Lower leg skin (tissue), 4 donors: ENCODE measurements around the gene CAMKV. TPM values are rescaled to one million over a fixed set of nuclear protein-coding genes. Genes with fewer than 3 reads are reported as not detected.

ENCODE experiments used
- DNase-seq, 2 donors: peaks; one replicate each; pipeline ENCODE4 v3.0.0-alpha.2; 2019; ENCODE audit warnings: low spot score in 2 of 2
- H3K4me3 ChIP-seq: fragments of 200-600 bp; sonication (generic); 2 replicates; pipeline ENCODE4 v1.5.1; 2017; ENCODE audit warnings: mild to moderate bottlenecking, low read depth; ENCODE audit not compliant: poor library complexity, severe bottlenecking
- POLR2A ChIP-seq, 2 donors: fragments of 450-650 bp; IDR thresholded peaks; one replicate each; pipeline ENCODE4 v1.6.1; 2016 to 2017; ENCODE audit warnings: antibody characterized with exemption in 2 of 2, mild to moderate bottlenecking in 1 of 2, moderate library complexity in 1 of 2
- WGBS, 2 donors: methylation state at CpG; one replicate each; pipeline ENCODE4 v1.1.5; 2018; 5-methylcytosine and 5-hydroxymethylcytosine counted together
- intact Hi-C: fragments of 100-400 bp; cut with DNase I; formaldehyde crosslinking; loops from one replicate; pipeline ENCODE4 v1.15.0; 2023; ENCODE audit warnings: low total_unique reads
- total RNA-seq, 4 donors: library from RNA; depleted of rRNA; stranded (reverse); fragments of >200 nt; gene quantifications; one replicate each; pipeline ENCODE4 v1.1.0, GENCODE V29; 2016
- TF ChIP-seq, protein P1 (sequence below), 3 donors: fragments of 450-650 bp; IDR thresholded peaks; one replicate each; pipeline ENCODE4 v1.5.1; 2016; ENCODE audit warnings: antibody characterized with exemption in 3 of 3, mild to moderate bottlenecking in 3 of 3, moderate library complexity in 2 of 3

Gene CAMKV
- total RNA-seq, 4 donors from 2014 or later, result not detected

DNA sequence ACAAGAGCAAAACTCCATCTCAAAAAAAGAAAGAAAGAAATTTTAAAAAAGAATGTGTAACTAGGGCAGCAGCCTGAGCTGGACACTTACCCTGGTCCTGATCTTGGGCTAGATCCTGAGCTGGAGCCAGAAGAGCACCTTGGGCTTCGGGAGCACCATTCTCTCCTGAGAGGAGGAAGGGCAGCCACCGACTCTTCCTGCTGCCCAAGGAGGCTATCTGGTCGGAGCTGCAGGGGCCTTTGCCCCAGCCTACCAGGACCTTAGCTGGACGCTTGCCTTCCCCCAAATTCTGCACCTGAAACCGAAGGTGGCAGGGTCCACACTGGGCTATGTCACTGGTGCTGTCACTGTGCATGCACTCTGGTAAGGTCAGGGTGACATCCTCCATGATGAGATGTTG is 6.9 kb upstream of the CAMKV start:
- 85 to 87% methylated on average over 5 of the region's 5 CpGs for WGBS, 2 donors
- H3K4me3 ChIP-seq, result no peak overlapping the region
- TF ChIP-seq, protein P1, sequence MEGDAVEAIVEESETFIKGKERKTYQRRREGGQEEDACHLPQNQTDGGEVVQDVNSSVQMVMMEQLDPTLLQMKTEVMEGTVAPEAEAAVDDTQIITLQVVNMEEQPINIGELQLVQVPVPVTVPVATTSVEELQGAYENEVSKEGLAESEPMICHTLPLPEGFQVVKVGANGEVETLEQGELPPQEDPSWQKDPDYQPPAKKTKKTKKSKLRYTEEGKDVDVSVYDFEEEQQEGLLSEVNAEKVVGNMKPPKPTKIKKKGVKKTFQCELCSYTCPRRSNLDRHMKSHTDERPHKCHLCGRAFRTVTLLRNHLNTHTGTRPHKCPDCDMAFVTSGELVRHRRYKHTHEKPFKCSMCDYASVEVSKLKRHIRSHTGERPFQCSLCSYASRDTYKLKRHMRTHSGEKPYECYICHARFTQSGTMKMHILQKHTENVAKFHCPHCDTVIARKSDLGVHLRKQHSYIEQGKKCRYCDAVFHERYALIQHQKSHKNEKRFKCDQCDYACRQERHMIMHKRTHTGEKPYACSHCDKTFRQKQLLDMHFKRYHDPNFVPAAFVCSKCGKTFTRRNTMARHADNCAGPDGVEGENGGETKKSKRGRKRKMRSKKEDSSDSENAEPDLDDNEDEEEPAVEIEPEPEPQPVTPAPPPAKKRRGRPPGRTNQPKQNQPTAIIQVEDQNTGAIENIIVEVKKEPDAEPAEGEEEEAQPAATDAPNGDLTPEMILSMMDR (IDR thresholded peaks at IDR 0.05), result no peak
- no peak for TF ChIP-seq POLR2A (IDR thresholded peaks at IDR 0.05)
- DNase-seq, result no peak
- intact Hi-C loops, result no loop called here

DNA sequence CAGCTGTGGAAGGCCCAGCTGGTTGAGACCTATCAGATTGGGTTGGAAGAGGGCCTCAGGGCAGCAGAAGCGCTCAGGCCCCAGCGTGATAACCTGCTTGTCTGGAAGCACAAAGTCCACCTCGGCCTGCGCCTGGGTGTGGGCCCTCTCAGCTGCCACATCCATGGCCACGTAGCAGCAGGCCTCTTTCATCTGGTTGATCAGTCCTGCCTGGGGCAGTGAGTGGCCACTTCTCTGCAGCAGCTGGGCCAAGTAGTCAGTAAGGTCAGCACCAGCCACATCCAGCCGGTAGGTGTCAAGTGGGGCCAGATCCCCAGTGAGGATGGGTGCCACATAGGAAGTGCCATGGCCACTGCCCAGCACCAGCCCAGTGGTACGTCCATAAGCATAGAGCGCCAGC is 3.9 kb upstream of the CAMKV start:
- no peak overlapping the region for H3K4me3 ChIP-seq
- DNase-seq, result no peak
- intact Hi-C loops, result no loop called here
- TF ChIP-seq, protein P1 (IDR thresholded peaks at IDR 0.05), result no peak
- TF ChIP-seq POLR2A (IDR thresholded peaks at IDR 0.05), result no peak
- 95% methylated on average over 7 of the region's 8 CpGs for WGBS, 2 donors

DNA sequence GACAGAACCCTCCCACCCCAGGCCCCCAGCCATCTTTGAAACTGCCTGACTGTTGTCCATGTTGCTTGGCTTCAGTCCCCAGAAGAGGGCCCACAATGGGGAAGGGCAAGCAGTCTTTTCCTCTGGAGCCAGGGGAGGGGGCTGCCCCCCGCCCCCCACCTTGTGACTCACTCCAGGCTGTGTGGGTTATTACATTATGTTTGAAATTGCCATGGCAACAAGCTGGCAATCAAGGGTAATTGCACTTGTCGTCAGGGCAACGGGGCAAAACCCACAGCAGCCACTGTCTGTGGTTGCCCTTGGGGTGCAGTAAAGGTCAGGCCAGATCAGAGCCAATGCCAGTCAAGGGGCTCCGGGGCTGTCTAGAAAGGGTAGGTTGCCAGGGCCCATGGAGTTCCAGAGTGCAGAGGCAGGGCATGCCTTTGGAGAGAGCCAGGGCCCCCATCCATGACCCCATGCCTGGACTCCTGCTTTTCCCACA is 3.1 kb upstream of the CAMKV start:
- H3K4me3 ChIP-seq, result no peak overlapping the region
- WGBS, 2 donors, result 49 to 58% methylated on average over 4 of the region's 4 CpGs
- intact Hi-C loops, result no loop called here
- TF ChIP-seq, protein P1 (IDR thresholded peaks at IDR 0.05), result no peak
- no peak for TF ChIP-seq POLR2A (IDR thresholded peaks at IDR 0.05)
- no peak for DNase-seq

DNA sequence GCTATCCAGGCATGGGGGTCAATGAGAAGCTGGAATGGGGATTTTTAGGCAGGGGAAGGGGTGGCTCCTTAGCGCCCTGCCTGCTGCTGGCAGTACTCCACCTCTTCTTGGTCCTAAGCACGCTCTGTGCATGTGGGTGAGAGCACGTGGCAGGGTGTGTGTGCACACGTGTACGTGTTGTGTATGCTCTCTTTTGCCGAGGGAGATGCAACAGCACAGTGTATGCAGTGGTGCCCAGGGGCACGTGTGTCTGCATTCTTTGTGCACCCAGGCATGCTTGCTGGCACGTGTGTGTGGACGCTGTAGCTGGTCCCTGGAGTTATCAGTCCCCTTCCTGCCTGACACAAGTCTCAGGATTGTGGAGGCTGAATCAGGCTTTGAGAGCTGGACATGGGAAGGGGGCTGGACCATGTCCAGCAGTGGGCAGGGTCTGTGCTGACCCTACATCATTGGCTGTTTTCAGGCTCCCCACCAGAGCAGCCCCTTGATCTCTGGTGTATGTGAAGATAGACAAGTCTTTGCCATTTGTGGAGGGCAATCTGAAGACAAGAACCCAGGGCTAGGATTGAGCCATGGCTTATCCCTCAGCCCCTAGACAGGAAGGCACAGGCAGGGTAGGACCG is 1.9 kb upstream of the CAMKV start:
- no peak for TF ChIP-seq POLR2A (IDR thresholded peaks at IDR 0.05)
- TF ChIP-seq, protein P1 (IDR thresholded peaks at IDR 0.05), result no peak
- no peak overlapping the region for H3K4me3 ChIP-seq
- no peak for DNase-seq
- intact Hi-C loops, result no loop called here
- 50 to 54% methylated on average over 9 to 10 of the region's 10 CpGs for WGBS, 2 donors

DNA sequence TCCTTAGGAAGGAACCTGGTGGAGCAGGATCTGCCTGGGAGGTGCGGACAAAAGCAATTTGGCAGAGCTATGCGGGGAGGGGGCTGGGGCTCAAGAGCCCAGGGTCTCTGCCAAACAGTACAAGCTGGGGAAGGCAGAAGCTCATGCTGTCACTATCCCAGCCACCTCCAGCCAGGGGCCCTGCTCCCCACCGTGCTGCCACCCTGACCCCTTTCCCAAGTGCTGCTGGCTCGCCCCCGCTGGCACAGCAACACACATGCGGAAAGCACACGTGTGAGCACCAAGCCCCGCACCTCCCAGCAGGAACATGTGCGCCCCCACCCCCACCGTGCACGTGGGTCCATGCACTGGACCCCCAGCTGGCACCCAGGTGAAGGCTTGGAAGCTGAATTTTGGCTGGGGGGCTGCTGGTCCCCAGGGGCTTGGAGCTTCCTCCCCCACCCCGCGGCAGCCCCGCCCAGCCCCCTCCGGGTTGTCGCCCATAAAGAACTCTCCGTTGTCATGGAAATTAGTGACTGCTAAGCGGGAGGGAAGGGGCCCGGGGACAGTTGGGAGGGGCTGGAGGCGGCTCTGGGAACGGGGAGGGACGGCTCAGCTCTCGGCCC is 742 bp downstream of the CAMKV start:
- WGBS, 2 donors, result 3 to 7% methylated on average over 12 to 13 of the region's 23 CpGs
- TF ChIP-seq, protein P1 (IDR thresholded peaks at IDR 0.05), result no peak
- TF ChIP-seq POLR2A (IDR thresholded peaks at IDR 0.05), result no peak
- no peak overlapping the region for H3K4me3 ChIP-seq
- intact Hi-C loops, result no loop called here
- DNase-seq, result no peak
